Measurements from ENCODE around the gene ENPEP.
"Not testable (repeated sequence)": the region's sequence is repeated elsewhere in the genome, so short reads cannot be mapped to it uniquely, and the experiment has no call there.

The ENPEP gene

GRCh38 chr4:110540982-110541451 is 65.1 kb downstream of the ENPEP start:
- no peak for FAIRE-seq
- TF ChIP-seq CTCF (IDR thresholded peaks at IDR 0.05; ENCODE audit: insufficient read depth, missing control alignments) = no peak
- no peak for DNase-seq (ENCODE audit: insufficient read length, low spot score)

GRCh38 chr4:110543577-110543976 is 67.6 kb downstream of the ENPEP start:
- no peak for FAIRE-seq
- DNase-seq (ENCODE audit: insufficient read length, low spot score) = no peak
- no peak for TF ChIP-seq CTCF (IDR thresholded peaks at IDR 0.05; ENCODE audit: insufficient read depth, missing control alignments)

- TF ChIP-seq CTCF (IDR thresholded peaks at IDR 0.05; ENCODE audit: insufficient read depth, missing control alignments) = no peak
- FAIRE-seq (no peak), DNase-seq (ENCODE audit: insufficient read length, low spot score) (no peak)
Measured at GRCh38 chr4:110544594-110544993, 68.6 kb downstream of the ENPEP start.

- FAIRE-seq = no peak
Measured at GRCh38 chr4:110550260-110550659, 74.3 kb downstream of the ENPEP start.

GRCh38 chr4:110553197-110553596 is 77.2 kb downstream of the ENPEP start:
- TF ChIP-seq CTCF (IDR thresholded peaks at IDR 0.05; ENCODE audit: insufficient read depth, missing control alignments) = no peak
- DNase-seq (ENCODE audit: insufficient read length, low spot score) (no peak), FAIRE-seq (no peak)

More at GRCh38 chr4:110550260-110550659, 74.3 kb downstream of the ENPEP start:
- DNase-seq (ENCODE audit: insufficient read length, low spot score) = no peak
- TF ChIP-seq CTCF (IDR thresholded peaks at IDR 0.05; ENCODE audit: insufficient read depth, missing control alignments) = no peak

GRCh38 chr4:110567214-110567613 is 91.3 kb downstream of the ENPEP start:
- no peak for TF ChIP-seq CTCF (IDR thresholded peaks at IDR 0.05; ENCODE audit: insufficient read depth, missing control alignments)
- no peak for FAIRE-seq

GRCh38 chr4:110576696-110577095 is 100.7 kb downstream of the ENPEP start:
- not testable (repeated sequence) for FAIRE-seq; DNase-seq (ENCODE audit: insufficient read length, low spot score)

More at GRCh38 chr4:110567214-110567613, 91.3 kb downstream of the ENPEP start:
- no peak for DNase-seq (ENCODE audit: insufficient read length, low spot score)
